B cell (primary cell): Measurements from ENCODE around the gene FRRS1. TPM values are rescaled to one million over a fixed set of nuclear protein-coding genes. Genes with fewer than 3 reads are reported as not detected.
A peak's percentile ranks its signal among the peaks of the same experiment; 100 is the strongest.

Experiments used
- ATAC-seq: fragments of 200-7000 bp; cut with Tn5 transposase; one replicate; pipeline ENCODE4 v1.10.0; 2021; ENCODE audit warnings: low read depth, mild to moderate bottlenecking, moderate number of reproducible peaks, moderate library complexity
- CTCF ChIA-PET: fragments of 350-600 bp; sonication (Branson Sonifier 250); formaldehyde crosslinking; loops from one replicate; lab custom pipeline; 2021; ENCODE audit warnings: antibody characterized with exemption, inconsistent platforms; lab: Charles Lee
- POLR2A ChIA-PET: fragments of 350-600 bp; sonication (Branson Sonifier 250); formaldehyde crosslinking; loops from one replicate; lab custom pipeline; 2021; ENCODE audit warnings: antibody characterized with exemption; lab: Charles Lee
- DNase-seq: peaks from one replicate; pipeline ENCODE4 v3.0.0; 2013
- H2AFZ ChIP-seq: 2 replicates; pipeline ENCODE4 v1.6.1; 2012; ENCODE audit warnings: mild to moderate bottlenecking, low read depth, low read length; ENCODE audit not compliant: insufficient read depth, poor library complexity, severe bottlenecking
- H3K27ac ChIP-seq, 2 donors: 1 replicate in 1 of 2; 2 replicates in 1 of 2; pipeline ENCODE4 v1.5.1; 2012 to 2013; ENCODE audit warnings: low read length in 2 of 2, mild to moderate bottlenecking in 2 of 2, moderate library complexity in 1 of 2
- H3K27me3 ChIP-seq, 4 experiments: fragments of 200-600 bp in 1 of 4; sonication (generic) in 1 of 4; replicated peaks in 1 of 4; 1 replicate in 2 of 4; 2 replicates in 2 of 4; pipeline versions ENCODE4 v1.6.1 to v1.7.0; 2013 to 2016; ENCODE audit warnings: low read length in 3 of 4, mild to moderate bottlenecking in 2 of 4, mixed read lengths in 1 of 4, moderate library complexity in 1 of 4; ENCODE audit not compliant: insufficient read depth in 4 of 4, control insufficient read depth in 3 of 4; ENCODE audit errors: control extremely low read depth in 1 of 4
- H3K36me3 ChIP-seq, 2 experiments: replicated peaks in 1 of 2; 1 replicate in 1 of 2; 2 replicates in 1 of 2; pipeline versions ENCODE4 v1.6.1 to v1.7.1; 2013; ENCODE audit warnings: low read length in 1 of 2; ENCODE audit not compliant: insufficient read depth in 2 of 2, control insufficient read depth in 1 of 2; ENCODE audit errors: control extremely low read depth in 1 of 2, extremely low read depth in 1 of 2
- H3K4me1 ChIP-seq, 2 donors: fragments of 200-600 bp in 1 of 2; sonication (generic) in 1 of 2; 1 replicate in 1 of 2; 2 replicates in 1 of 2; pipeline versions ENCODE4 v1.5.1 to v1.6.1; 2013 to 2017; ENCODE audit warnings: low read length in 2 of 2; ENCODE audit not compliant: control insufficient read depth in 2 of 2, insufficient read depth in 2 of 2
- H3K4me2 ChIP-seq: replicated peaks from 2 replicates; pipeline ENCODE3; 2012; ENCODE audit warnings: mild to moderate bottlenecking, low read depth, low read length; ENCODE audit not compliant: poor library complexity, severe bottlenecking
- H3K4me3 ChIP-seq, 5 experiments: fragments of 200-600 bp in 1 of 5; sonication (generic) in 1 of 5; 1 replicate in 3 of 5; 2 replicates in 2 of 5; pipeline versions ENCODE4 v1.5.1 to v1.7.0; 2011 to 2016; ENCODE audit warnings: low read length in 4 of 5, mild to moderate bottlenecking in 4 of 5, low read depth in 2 of 5, control low read depth in 1 of 5, moderate library complexity in 1 of 5; ENCODE audit not compliant: insufficient read depth in 1 of 5; ENCODE audit errors: control extremely low read depth in 1 of 5, extremely low read depth in 1 of 5
- H3K79me2 ChIP-seq: fragments of 200-600 bp; sonication (generic); one replicate; pipeline ENCODE4 v1.6.0; 2016; ENCODE audit warnings: low read length; ENCODE audit not compliant: control insufficient read depth, insufficient read depth
- H3K9ac ChIP-seq: fragments of 200-600 bp; sonication (generic); 2 replicates; pipeline ENCODE4 v1.6.1; 2017; ENCODE audit warnings: mild to moderate bottlenecking, low read length, moderate library complexity
- H3K9me3 ChIP-seq, 3 donors: one replicate each; pipeline versions ENCODE4 v1.6.1 to v1.7.1; 2013; ENCODE audit warnings: low read length in 2 of 3; ENCODE audit not compliant: control insufficient read depth in 2 of 3, insufficient read depth in 1 of 3; ENCODE audit errors: control extremely low read depth in 1 of 3
- H4K20me1 ChIP-seq: 2 replicates; pipeline ENCODE4 v1.6.0; 2012; ENCODE audit warnings: mild to moderate bottlenecking, low read length; ENCODE audit not compliant: insufficient read depth, control insufficient read depth, poor library complexity, severe bottlenecking
- H3K27ac Mint-ChIP-seq: one replicate; pipeline ENCODE4 v1.8.0; 2021; ENCODE audit warnings: mixed read lengths
- H3K27me3 Mint-ChIP-seq: one replicate; pipeline ENCODE4 v1.8.0; 2021; ENCODE audit warnings: mixed read lengths
- H3K4me1 Mint-ChIP-seq: one replicate; pipeline ENCODE4 v1.8.0; 2021; ENCODE audit warnings: mixed read lengths
- H3K4me3 Mint-ChIP-seq: one replicate; pipeline ENCODE4 v1.8.0; 2021; ENCODE audit warnings: mixed read lengths
- H3K9me3 Mint-ChIP-seq: one replicate; pipeline ENCODE4 v1.8.0; 2022; ENCODE audit warnings: mixed read lengths; ENCODE audit not compliant: insufficient read depth
- CTCF ChIP-seq: fragments of 200-600 bp; IDR thresholded peaks from one replicate; pipeline ENCODE4 v1.8.0; 2022; ENCODE audit warnings: antibody characterized with exemption, mild to moderate bottlenecking
- EZH2 ChIP-seq: IDR thresholded peaks from 2 replicates; pipeline ENCODE4 v1.6.1; 2012; ENCODE audit warnings: borderline replicate concordance, low read depth, mild to moderate bottlenecking, moderate library complexity, low read length; ENCODE audit not compliant: insufficient read depth, poor library complexity, severe bottlenecking
- WGBS: methylation state at CpG from one replicate; pipeline ENCODE4 v1.1.5; 2013; ENCODE audit warnings: missing lambda C conversion rate; ENCODE audit not compliant: insufficient coverage; 5-methylcytosine and 5-hydroxymethylcytosine counted together
- intact Hi-C: fragments of 100-400 bp; cut with micrococcal nuclease; formaldehyde crosslinking; loops from one replicate; pipeline ENCODE4 v1.10.0; 2022
- polyA plus RNA-seq: library from polyadenylated mRNA; depleted of rRNA; stranded (reverse); fragments of >200 nt; gene quantifications from 2 replicates; pipeline ENCODE4 v1.2.3, GENCODE V29; 2012
- total RNA-seq, 2 donors: library from RNA; stranded (reverse); fragments of 120-200 nt in 1 of 2; gene quantifications; 1 replicate in 1 of 2; 2 replicates in 1 of 2; pipeline versions ENCODE4 v1.2.3 to v1.2.4, GENCODE V29; 2013 to 2022

The FRRS1 gene
- total and polyA plus RNA-seq, 2 donors (not counting 1 experiment from before 2014, with no cell fraction given), result 0.73 to 0.96 TPM

GRCh38 chr1:99704356-99704816 is 62.0 kb downstream of the FRRS1 start:
- H2AFZ ChIP-seq, result no peak overlapping the region
- peaks cover 0 to 2% (median 0%) of the 10 kb centered on the region in 3 donors for H3K9me3 ChIP-seq
- Mint-ChIP-seq H3K27me3 (peaks cover 15% of the 10 kb centered on the region), H3K27ac (no peak overlapping the region), H3K4me3 (no peak overlapping the region), H3K4me1 (peaks cover 4% of the 10 kb centered on the region), H3K9me3 (no peaks in the 10 kb centered on the region)
- no peak overlapping the region for H3K9ac ChIP-seq
- ATAC-seq (no peak), DNase-seq (no peak)
- peak overlapping the region; percentile 22 for H3K4me2 ChIP-seq
- H3K4me3 ChIP-seq, result no peak overlapping the region
- POLR2A ChIA-PET, result no interaction called here
- peaks cover 0 to 5% of the 10 kb centered on the region in 2 donors for H3K4me1 ChIP-seq
- 86% methylated on average over 17 of the region's 17 CpGs for WGBS
- TF ChIP-seq CTCF (no peak), EZH2 (no peak)
- H4K20me1 ChIP-seq, result no peaks in the 10 kb centered on the region
- no peaks in the 10 kb centered on the region for H3K27me3 ChIP-seq
- no peaks in the 10 kb centered on the region for H3K79me2 ChIP-seq
- intact Hi-C loops, result no loop called here
- H3K36me3 ChIP-seq, result no peaks in the 10 kb centered on the region
- CTCF ChIA-PET, result interaction anchor here (1.5 to 1.6 kb wide), 2 partner anchors 9 to 10 kb away, joined by 3 to 5 read pairs; no protein-coding TSS in a partner anchor
- H3K27ac ChIP-seq, result no peak overlapping the region

- no peak overlapping the region for H3K4me3 Mint-ChIP-seq
- no peak for TF ChIP-seq EZH2
- no peak for TF ChIP-seq CTCF
- intact Hi-C loops, result no loop called here
Measured at GRCh38 chr1:99702221-99702620, 64.2 kb downstream of the FRRS1 start.

More at GRCh38 chr1:99702221-99702620, 64.2 kb downstream of the FRRS1 start:
- no peaks in the 10 kb centered on the region for H3K27me3 ChIP-seq
- ATAC-seq (no peak), DNase-seq (no peak)
- H3K27ac Mint-ChIP-seq, result no peak overlapping the region
- no peaks in the 10 kb centered on the region for H3K36me3 ChIP-seq
- CTCF ChIA-PET, result no interaction called here
- H3K4me1 Mint-ChIP-seq, result peaks cover 4% of the 10 kb centered on the region
- H3K27me3 Mint-ChIP-seq, result peaks cover 15% of the 10 kb centered on the region
- no peaks in the 10 kb centered on the region for H3K9me3 Mint-ChIP-seq
- H4K20me1 ChIP-seq, result no peaks in the 10 kb centered on the region
- H3K79me2 ChIP-seq, result no peaks in the 10 kb centered on the region
- H3K4me2 ChIP-seq, result no peak overlapping the region
- H2AFZ ChIP-seq, result no peak overlapping the region
- no peak overlapping the region for H3K4me3 ChIP-seq
- peaks cover 0 to 2% (median 0%) of the 10 kb centered on the region in 3 donors for H3K9me3 ChIP-seq
- H3K9ac ChIP-seq, result no peak overlapping the region
- H3K27ac ChIP-seq, result no peak overlapping the region
- peaks cover 0 to 5% of the 10 kb centered on the region in 2 donors for H3K4me1 ChIP-seq
- POLR2A ChIA-PET, result no interaction called here
